Measurements from ENCODE around the gene VAMP5.
"Not testable (repeated sequence)": the region's sequence is repeated elsewhere in the genome, so short reads cannot be mapped to it uniquely, and the experiment has no call there.

Gene VAMP5

GRCh38 chr2:85578243-85579180, 5.7 kb upstream of the VAMP5 start:
- DNase-seq, result peak; percentile 85
- in situ Hi-C loops (cut with MboI; ENCODE audit: low pct_unique_long_range_greater_than_20kb, low sequenced_read_pairs), result no loop called here

GRCh38 chr2:85579266-85579935, 4.8 kb upstream of the VAMP5 start:
- in situ Hi-C loops (cut with MboI; ENCODE audit: low pct_unique_long_range_greater_than_20kb, low sequenced_read_pairs), result no loop called here
- peak; percentile 69 for DNase-seq

- no peak for DNase-seq
- in situ Hi-C loops (cut with MboI; ENCODE audit: low pct_unique_long_range_greater_than_20kb, low sequenced_read_pairs), result no loop called here
Measured at GRCh38 chr2:85580206-85580605, 4.0 kb upstream of the VAMP5 start.

GRCh38 chr2:85582492-85582891, 1.7 kb upstream of the VAMP5 start:
- in situ Hi-C loops (cut with MboI; ENCODE audit: low pct_unique_long_range_greater_than_20kb, low sequenced_read_pairs), result no loop called here
- DNase-seq, result no peak

GRCh38 chr2:85583667-85584353, 421 bp upstream of the VAMP5 start:
- in situ Hi-C loops (cut with MboI; ENCODE audit: low pct_unique_long_range_greater_than_20kb, low sequenced_read_pairs), result no loop called here
- no peak for DNase-seq

GRCh38 chr2:85584857-85585780, 888 bp downstream of the VAMP5 start:
- in situ Hi-C loops (cut with MboI; ENCODE audit: low pct_unique_long_range_greater_than_20kb, low sequenced_read_pairs), result no loop called here
- no peak for DNase-seq

- DNase-seq, result peak; percentile 42
- in situ Hi-C loops (cut with MboI; ENCODE audit: low pct_unique_long_range_greater_than_20kb, low sequenced_read_pairs), result no loop called here
Measured at GRCh38 chr2:85585781-85586105, 1.5 kb downstream of the VAMP5 start.

GRCh38 chr2:85588236-85588635, 4.0 kb downstream of the VAMP5 start:
- in situ Hi-C loops (cut with MboI; ENCODE audit: low pct_unique_long_range_greater_than_20kb, low sequenced_read_pairs), result no loop called here
- DNase-seq, result peak; percentile 70

GRCh38 chr2:85588645-85589044, 4.4 kb downstream of the VAMP5 start:
- in situ Hi-C loops (cut with MboI; ENCODE audit: low pct_unique_long_range_greater_than_20kb, low sequenced_read_pairs), result no loop called here
- no peak for DNase-seq

GRCh38 chr2:85589181-85589580, 5.0 kb downstream of the VAMP5 start:
- DNase-seq, result no peak
- in situ Hi-C loops (cut with MboI; ENCODE audit: low pct_unique_long_range_greater_than_20kb, low sequenced_read_pairs), result no loop called here

GRCh38 chr2:85589982-85590791, 6.0 kb downstream of the VAMP5 start:
- in situ Hi-C loops (cut with MboI; ENCODE audit: low pct_unique_long_range_greater_than_20kb, low sequenced_read_pairs), result no loop called here
- DNase-seq, result peak; percentile 79

- no peak for DNase-seq
- in situ Hi-C loops (cut with MboI; ENCODE audit: low pct_unique_long_range_greater_than_20kb, low sequenced_read_pairs), result no loop called here
Measured at GRCh38 chr2:85590950-85591349, 6.7 kb downstream of the VAMP5 start.

GRCh38 chr2:85591563-85591962, 7.3 kb downstream of the VAMP5 start:
- in situ Hi-C loops (cut with MboI; ENCODE audit: low pct_unique_long_range_greater_than_20kb, low sequenced_read_pairs), result no loop called here
- DNase-seq, result no peak

GRCh38 chr2:85592299-85592698, 8.1 kb downstream of the VAMP5 start:
- DNase-seq; in situ Hi-C loops (cut with MboI; ENCODE audit: low pct_unique_long_range_greater_than_20kb, low sequenced_read_pairs): not testable (repeated sequence)

- in situ Hi-C loops (cut with MboI; ENCODE audit: low pct_unique_long_range_greater_than_20kb, low sequenced_read_pairs), result no loop called here
- DNase-seq, result no peak
Measured at GRCh38 chr2:85593023-85593422, 8.8 kb downstream of the VAMP5 start.

GRCh38 chr2:85594715-85595300, 10.6 kb downstream of the VAMP5 start:
- no peak for DNase-seq
- in situ Hi-C loops (cut with MboI; ENCODE audit: low pct_unique_long_range_greater_than_20kb, low sequenced_read_pairs), result no loop called here

GRCh38 chr2:85595301-85596025, 11.2 kb downstream of the VAMP5 start, which contains the start of gene RNF181:
Gene RNF181, plus strand, starts transcription at chr2:85595745. Its CDS starts 19 bp downstream, at chr2:85595764.
- peak; percentile 96 for DNase-seq
- in situ Hi-C loops (cut with MboI; ENCODE audit: low pct_unique_long_range_greater_than_20kb, low sequenced_read_pairs), result no loop called here

Data from KBM-7 (cell line).